ENCODE measurements around the gene RNF223. TPM values are rescaled to one million over a fixed set of nuclear protein-coding genes. Genes with fewer than 3 reads are reported as not detected.
"Not testable (repeated sequence)": the region's sequence is repeated elsewhere in the genome, so short reads cannot be mapped to it uniquely, and the experiment has no call there.

Gene RNF223
- total RNA-seq, 1 donor from 2014 or later = not detected

DNA sequence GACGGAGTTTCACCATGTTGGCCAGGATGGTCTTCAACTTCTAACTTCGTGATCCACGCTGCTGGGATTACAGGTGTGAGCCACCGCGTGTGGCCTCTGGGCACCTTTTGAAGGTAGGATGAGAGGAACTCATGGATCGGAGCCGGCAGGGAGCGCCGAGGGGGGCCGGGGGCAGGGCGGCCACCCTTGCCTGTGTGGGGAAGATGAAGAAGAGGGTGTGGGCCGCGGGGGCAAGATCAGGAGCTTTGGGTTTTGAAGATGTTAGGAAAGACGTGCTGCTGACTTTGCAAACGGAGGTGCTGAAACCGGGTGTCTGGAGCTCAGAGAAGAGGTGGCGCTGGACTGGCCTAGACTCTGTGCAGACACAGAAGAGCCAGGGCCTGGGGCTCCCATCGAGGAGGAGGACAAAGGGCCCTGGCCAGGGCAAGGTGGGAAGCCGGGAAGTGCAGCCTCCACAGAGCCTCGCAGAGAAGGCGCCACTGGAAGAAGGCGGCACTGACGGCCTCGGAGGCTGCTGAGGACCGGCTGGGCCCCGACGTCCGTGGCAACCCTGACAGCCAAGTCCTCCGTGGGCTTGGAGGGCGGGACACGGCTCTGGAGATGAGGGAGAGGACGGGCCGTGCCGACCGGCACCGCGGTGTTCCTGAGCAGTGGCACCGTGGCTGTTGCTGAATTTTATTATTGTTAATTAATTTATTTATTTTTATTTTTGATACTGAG, 13.7 kb downstream of the RNF223 start:
- intact Hi-C loops (cut with micrococcal nuclease) = loop anchor here (5.0 kb wide), 1 partner anchor 247 kb away; the partner anchor contains the start of genes ACAP3 and PUSL1
- Mint-ChIP-seq H3K27me3 (peaks cover 18% of the 10 kb centered on the region), H3K4me1 (peaks cover 45% of the 10 kb centered on the region), H3K9me3 (no peaks in the 10 kb centered on the region), H3K36me3 (ENCODE audit: low read depth) (peaks cover 1% of the 10 kb centered on the region), H3K4me3 (peak overlapping the region; percentile 74), H3K27ac (peak overlapping the region; percentile 12)
- ATAC-seq (ENCODE audit: low read depth) (no peak), DNase-seq (no peak)
- ChIA-PET CTCF (interaction anchor here (1.3 kb wide), 1 partner anchor 21 kb away, joined by 4 read pairs; no protein-coding TSS in a partner anchor), POLR2A (interaction anchor here (0.6 to 9.0 kb wide), 5 partner anchors 10 to 845 kb away, joined by 5 to 159 read pairs (median 8); partner anchors contain the start of gene C1orf159)
- TF ChIP-seq CTCF (IDR thresholded peaks at IDR 0.05) = no peak

DNA sequence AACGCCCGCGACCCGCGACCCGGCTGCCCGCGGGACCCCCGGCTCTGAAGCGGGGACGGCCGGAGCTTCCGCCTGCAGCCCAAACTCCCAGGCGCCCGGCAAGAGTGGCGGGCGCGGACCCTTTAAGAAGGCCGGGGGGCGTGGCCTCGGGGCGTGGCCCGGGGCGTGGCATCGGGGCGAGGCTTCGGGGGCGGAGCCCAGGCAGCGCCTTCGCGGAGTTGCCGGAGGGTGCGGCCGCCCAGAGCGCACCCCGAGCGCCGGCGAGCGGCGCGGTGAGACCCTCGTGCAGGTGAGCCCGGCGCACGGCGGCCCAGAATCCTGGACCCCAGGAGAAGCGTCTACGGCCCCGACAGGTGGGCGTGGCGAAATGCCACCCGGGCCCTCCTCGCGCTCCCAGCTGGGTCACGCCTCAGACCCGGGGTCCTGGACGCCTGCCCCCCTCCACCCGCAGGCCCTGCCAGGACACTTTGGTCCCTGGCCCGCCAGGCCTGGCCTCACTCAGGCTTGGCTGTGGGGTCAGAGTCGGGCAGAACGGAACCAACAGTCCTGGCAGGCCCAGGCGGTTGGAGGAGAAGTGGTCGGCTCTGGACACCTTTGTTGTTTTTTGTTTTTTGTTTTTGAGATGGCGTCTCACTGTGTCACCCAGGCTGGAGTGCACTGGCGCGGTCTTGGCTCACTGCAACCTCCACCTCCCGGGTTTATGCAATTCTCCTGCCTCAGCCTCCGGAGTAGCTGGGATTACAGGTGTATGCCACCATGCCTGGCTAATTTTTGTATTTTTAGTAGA, 14.4 kb downstream of the RNF223 start:
- ATAC-seq (ENCODE audit: low read depth) = peak; percentile 59
- DNase-seq = peak; percentile 97
- H3K27me3 Mint-ChIP-seq = peaks cover 18% of the 10 kb centered on the region
- intact Hi-C loops (cut with micrococcal nuclease) = loop anchor here (1.0 to 5.0 kb wide), 5 partner anchors 9 to 248 kb away; partner anchors contain the start of genes ACAP3 and PUSL1
- TF ChIP-seq CTCF (IDR thresholded peaks at IDR 0.05) = no peak
- H3K9me3 Mint-ChIP-seq = no peaks in the 10 kb centered on the region
- ChIA-PET CTCF (interaction anchor here (1.3 kb wide), 1 partner anchor 20 kb away, joined by 4 read pairs; no protein-coding TSS in a partner anchor), POLR2A (interaction anchor here (1.2 to 9.0 kb wide), 7 partner anchors 9 to 57 kb away, joined by 4 to 159 read pairs (median 7); partner anchors contain the start of genes AGRN, C1orf159 and ISG15)
- H3K4me3 Mint-ChIP-seq = peak overlapping the region; percentile 74
- peak overlapping the region; percentile 12 for H3K27ac Mint-ChIP-seq
- peaks cover 43% of the 10 kb centered on the region for H3K4me1 Mint-ChIP-seq
- no peaks in the 10 kb centered on the region for H3K36me3 Mint-ChIP-seq (ENCODE audit: low read depth)

GRCh38 chr1:1058921-1059493, 15.1 kb downstream of the RNF223 start:
- ATAC-seq (ENCODE audit: low read depth) = peak; percentile 15
- no peaks in the 10 kb centered on the region for H3K36me3 Mint-ChIP-seq (ENCODE audit: low read depth)
- H3K27ac Mint-ChIP-seq = no peak overlapping the region
- no peak for TF ChIP-seq CTCF (IDR thresholded peaks at IDR 0.05)
- H3K9me3 Mint-ChIP-seq = no peaks in the 10 kb centered on the region
- H3K27me3 Mint-ChIP-seq = peaks cover 18% of the 10 kb centered on the region
- ChIA-PET CTCF (interaction anchor here (1.3 kb wide), 1 partner anchor 19 kb away, joined by 4 read pairs; no protein-coding TSS in a partner anchor), POLR2A (interaction anchor here (1.2 to 9.0 kb wide), 7 partner anchors 8 to 57 kb away, joined by 4 to 159 read pairs (median 7); partner anchors contain the start of genes AGRN, C1orf159 and ISG15)
- H3K4me3 Mint-ChIP-seq = peak overlapping the region; percentile 80
- intact Hi-C loops (cut with micrococcal nuclease) = loop anchor here (1.0 kb wide), 4 partner anchors 9 to 26 kb away; no protein-coding TSS in a partner anchor
- H3K4me1 Mint-ChIP-seq = peaks cover 37% of the 10 kb centered on the region
- DNase-seq = no peak

DNA sequence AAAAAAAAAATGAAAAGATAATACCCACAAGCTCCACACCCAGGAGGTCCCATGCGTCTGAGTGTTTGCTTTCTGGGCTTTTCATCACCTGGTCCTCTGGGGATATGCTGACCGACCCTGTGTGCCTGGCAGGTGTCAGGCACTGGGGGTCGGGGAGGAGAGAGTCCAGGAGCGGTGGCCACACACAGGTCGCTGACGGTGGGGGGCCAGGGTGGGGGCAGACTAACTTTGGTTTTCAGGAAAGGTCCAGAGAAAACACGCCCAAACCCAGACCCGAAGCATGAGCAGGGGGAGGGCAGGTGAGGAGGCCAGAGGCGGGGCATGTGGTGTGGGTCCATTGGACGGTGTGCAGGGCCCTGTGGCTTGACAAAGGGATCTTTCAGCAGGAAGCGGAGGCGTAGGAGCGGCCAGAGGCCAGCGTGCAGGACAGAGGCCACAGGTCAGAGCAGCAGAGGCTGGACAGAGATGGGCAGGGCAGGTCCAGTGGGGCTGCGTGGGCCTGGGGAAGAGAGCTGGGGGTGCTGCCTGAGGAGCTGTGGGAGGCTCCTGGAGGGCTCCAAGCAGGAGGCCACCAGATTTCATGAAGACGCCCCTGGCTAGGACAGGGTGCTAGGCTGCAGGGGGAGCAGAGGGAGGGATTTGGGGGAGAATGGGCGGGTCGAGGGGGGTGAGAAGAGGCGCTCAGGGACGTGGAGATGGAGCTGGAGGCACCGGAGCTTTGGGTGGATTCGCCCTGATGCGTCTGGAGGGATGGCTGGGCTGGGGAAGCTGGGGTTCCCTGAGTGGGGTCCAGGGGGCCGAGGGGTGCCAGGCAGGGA, 15.8 kb downstream of the RNF223 start:
- intact Hi-C loops (cut with micrococcal nuclease) = no loop called here
- Mint-ChIP-seq H3K4me1 (peaks cover 32% of the 10 kb centered on the region), H3K4me3 (peak overlapping the region; percentile 80), H3K36me3 (ENCODE audit: low read depth) (no peaks in the 10 kb centered on the region), H3K27me3 (peaks cover 18% of the 10 kb centered on the region), H3K27ac (no peak overlapping the region), H3K9me3 (no peaks in the 10 kb centered on the region)
- DNase-seq = no peak
- ATAC-seq (ENCODE audit: low read depth) = no peak
- no peak for TF ChIP-seq CTCF (IDR thresholded peaks at IDR 0.05)
- POLR2A ChIA-PET = interaction anchor here (0.6 to 9.0 kb wide), 9 partner anchors 7 to 135 kb away, joined by 3 to 159 read pairs (median 5); partner anchors contain the start of genes AGRN, C1orf159 and ISG15
- CTCF ChIA-PET = no interaction called here

DNA sequence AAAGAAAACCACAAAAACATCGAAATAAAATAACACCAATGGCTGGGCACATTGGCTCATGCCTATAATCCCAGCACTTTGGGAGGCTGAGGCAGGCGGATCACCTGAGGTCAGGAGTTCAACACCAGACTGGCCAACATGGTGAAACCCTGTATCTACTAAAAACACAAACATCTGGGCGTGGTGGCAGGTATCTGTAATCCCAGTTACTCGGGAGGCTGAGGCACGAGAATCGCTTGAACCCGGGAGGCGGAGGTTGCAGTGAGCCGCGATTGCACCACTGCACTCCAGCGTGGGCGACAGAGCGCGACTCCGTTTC, 16.4 kb downstream of the RNF223 start:
- H3K36me3 Mint-ChIP-seq (ENCODE audit: low read depth); DNase-seq; ATAC-seq (ENCODE audit: low read depth); CTCF ChIA-PET; intact Hi-C loops (cut with micrococcal nuclease); H3K9me3 Mint-ChIP-seq; H3K27ac Mint-ChIP-seq: not testable (repeated sequence)
- peak overlapping the region; percentile 80 for H3K4me3 Mint-ChIP-seq
- POLR2A ChIA-PET = interaction anchor here (0.6 to 9.0 kb wide), 5 partner anchors 13 to 136 kb away, joined by 3 to 159 read pairs (median 8); no protein-coding TSS in a partner anchor
- H3K27me3 Mint-ChIP-seq = peaks cover 18% of the 10 kb centered on the region
- H3K4me1 Mint-ChIP-seq = peaks cover 28% of the 10 kb centered on the region

All from activated B cell treated with CpG ODN at 0.5 μM for 24 hours (primary cell).